HEK293 (cell line): ENCODE measurements around the gene PNPLA5.
A peak's percentile ranks its signal among the peaks of the same experiment; 100 is the strongest.

Source experiments
- CTCF ChIA-PET: fragments of 350-600 bp; formaldehyde crosslinking; extraction: SDS; loops from one replicate; lab custom pipeline; 2021; ENCODE audit warnings: antibody characterized with exemption; lab: Yijun Ruan, JAX
- POLR2A ChIA-PET: fragments of 300-600 bp; formaldehyde crosslinking; extraction: SDS; loops from one replicate; lab custom pipeline; 2020; ENCODE audit warnings: antibody characterized with exemption, inconsistent platforms; lab: Yijun Ruan, JAX
- H3K27ac ChIP-seq: fragments of 200-500 bp; sonication (Bioruptor generic); 2 replicates; pipeline ENCODE4 v1.5.1; 2014; ENCODE audit warnings: low read depth, low read length, control low read depth, inconsistent platforms; ENCODE audit errors: extremely low read depth
- H3K36me3 ChIP-seq, 2 experiments: fragments of 200-500 bp in 1 of 2; sonication (Bioruptor generic) in 1 of 2; 1 replicate in 1 of 2; 2 replicates in 1 of 2; pipeline ENCODE4 v1.5.1; 2014 to 2017; ENCODE audit warnings: inconsistent platforms in 2 of 2, low read length in 2 of 2; ENCODE audit not compliant: control insufficient read depth in 2 of 2, insufficient read depth in 1 of 2
- H3K4me1 ChIP-seq: fragments of 200-500 bp; sonication (Bioruptor generic); 2 replicates; pipeline ENCODE4 v1.5.1; 2014; ENCODE audit warnings: mild to moderate bottlenecking, low read length, inconsistent platforms; ENCODE audit not compliant: control insufficient read depth, insufficient read depth
- H3K4me3 ChIP-seq: 2 replicates; pipeline ENCODE4 v1.5.1; 2011; ENCODE audit warnings: low read depth, mild to moderate bottlenecking, control low read depth, low read length, moderate library complexity
- H3K9me3 ChIP-seq: fragments of 200-500 bp; sonication (Bioruptor generic); 2 replicates; pipeline ENCODE4 v1.5.1; 2014; ENCODE audit warnings: low read depth, low read length, inconsistent platforms; ENCODE audit not compliant: control insufficient read depth, insufficient read depth
- SCRT2 ChIP-seq: fragments of 450-650 bp; formaldehyde crosslinking; IDR thresholded peaks from 2 replicates; pipeline ENCODE4 v1.5.1; 2016; ENCODE audit warnings: missing biosample characterization, missing genetic modification characterization
- WT1 ChIP-seq: fragments of 450-650 bp; formaldehyde crosslinking; IDR thresholded peaks from 2 replicates; pipeline ENCODE4 v1.5.1; 2016; ENCODE audit warnings: missing biosample characterization, missing genetic modification characterization
- ZIC2 ChIP-seq: fragments of 450-650 bp; formaldehyde crosslinking; IDR thresholded peaks from 2 replicates; pipeline ENCODE4 v1.5.1; 2016; ENCODE audit warnings: missing biosample characterization, missing genetic modification characterization
- ZNF138 ChIP-seq: fragments of 450-650 bp; formaldehyde crosslinking; IDR thresholded peaks from 2 replicates; pipeline ENCODE4 v1.5.1; 2016; ENCODE audit warnings: missing biosample characterization, missing genetic modification characterization, borderline replicate concordance
- ZNF140 ChIP-seq: fragments of 450-650 bp; formaldehyde crosslinking; IDR thresholded peaks from 2 replicates; pipeline ENCODE4 v1.5.1; 2016; ENCODE audit warnings: missing biosample characterization, missing genetic modification characterization
- ZNF155 ChIP-seq: fragments of 450-650 bp; formaldehyde crosslinking; IDR thresholded peaks from 2 replicates; pipeline ENCODE4 v1.5.1; 2016; ENCODE audit warnings: missing biosample characterization, missing genetic modification characterization
- ZNF157 ChIP-seq: fragments of 450-650 bp; formaldehyde crosslinking; IDR thresholded peaks from 2 replicates; pipeline ENCODE4 v1.5.1; 2016; ENCODE audit warnings: missing biosample characterization, missing genetic modification characterization
- ZNF18 ChIP-seq: fragments of 450-650 bp; formaldehyde crosslinking; IDR thresholded peaks from 2 replicates; pipeline ENCODE4 v1.5.1; 2016; ENCODE audit warnings: missing biosample characterization, missing genetic modification characterization
- ZNF311 ChIP-seq: fragments of 450-650 bp; formaldehyde crosslinking; IDR thresholded peaks from 2 replicates; pipeline ENCODE4 v1.5.1; 2017; ENCODE audit warnings: missing biosample characterization, missing genetic modification characterization, borderline replicate concordance
- ZNF488 ChIP-seq: fragments of 450-650 bp; formaldehyde crosslinking; IDR thresholded peaks from 2 replicates; pipeline ENCODE4 v1.5.1; 2016; ENCODE audit warnings: missing biosample characterization, missing genetic modification characterization
- ZSCAN16 ChIP-seq: fragments of 450-650 bp; formaldehyde crosslinking; IDR thresholded peaks from 2 replicates; pipeline ENCODE4 v1.5.1; 2016; ENCODE audit warnings: missing biosample characterization, missing genetic modification characterization
- ZSCAN18 ChIP-seq: fragments of 450-650 bp; formaldehyde crosslinking; IDR thresholded peaks from 2 replicates; pipeline ENCODE4 v1.5.1; 2016; ENCODE audit warnings: missing biosample characterization, missing genetic modification characterization

PNPLA5 gene

GRCh38 chr22:43830931-43831560 lies 60.8 kb downstream of the PNPLA5 start:
- TF ChIP-seq ZNF140 (tag by site-specific recombination), result no peak
- TF ChIP-seq ZSCAN16 (tag by site-specific recombination), result no peak
- TF ChIP-seq ZNF138 (tag by site-specific recombination), result no peak
- no peak for TF ChIP-seq ZNF488 (tag by site-specific recombination)
- TF ChIP-seq ZNF155 (tag by site-specific recombination), result no peak
- TF ChIP-seq WT1 (tag by site-specific recombination), result no peak
- TF ChIP-seq SCRT2, result peak; percentile 60; the same call in 1 of the 2 replicates
- no peak overlapping the region for H3K4me3 ChIP-seq
- no peaks in the 10 kb centered on the region for H3K9me3 ChIP-seq
- H3K27ac ChIP-seq, result no peak overlapping the region
- POLR2A ChIA-PET, result no interaction called here
- H3K36me3 ChIP-seq, result peaks cover 0 to 42% of the 10 kb centered on the region in 2 experiments; a peak in 1 of 3 replicates
- CTCF ChIA-PET, result interaction anchor here (1.1 kb wide), 1 partner anchor 54 kb away, joined by 3 read pairs; no protein-coding TSS in a partner anchor
- no peaks in the 10 kb centered on the region; the same call in 1 of the 2 replicates for H3K4me1 ChIP-seq

- TF ChIP-seq ZNF18 (tag by site-specific recombination) (peak; percentile 75), ZNF157 (tag by site-specific recombination) (no peak), ZSCAN18 (no peak), ZNF311 (tag by site-specific recombination) (no peak), ZIC2 (tag by site-specific recombination) (peak; percentile 75)
- Histone ChIP-seq H3K9me3 (no peaks in the 10 kb centered on the region), H3K4me3 (no peak overlapping the region), H3K4me1 (no peaks in the 10 kb centered on the region; the same call in 1 of the 2 replicates), H3K36me3 (peaks cover 0 to 41% of the 10 kb centered on the region in 2 experiments; a peak in 1 of 3 replicates), H3K27ac (no peak overlapping the region)
- ChIA-PET POLR2A (no interaction called here), CTCF (interaction anchor here (0.5 to 1.1 kb wide), 2 partner anchors 55 to 95 kb away, joined by 3 to 4 read pairs; no protein-coding TSS in a partner anchor)
Observed at GRCh38 chr22:43829904-43830851, 61.6 kb downstream of the PNPLA5 start.
